GM19395 (cell line): ENCODE data around the gene SDHAF2.

Experiments used
- ATAC-seq: cut with Tn5 transposase; IDR thresholded peaks from one replicate; pipeline ENCODE4 v1.9.1; 2021; ENCODE audit warnings: mild to moderate bottlenecking, moderate library complexity; ENCODE audit not compliant: unreplicated experiment

Gene SDHAF2

DNA sequence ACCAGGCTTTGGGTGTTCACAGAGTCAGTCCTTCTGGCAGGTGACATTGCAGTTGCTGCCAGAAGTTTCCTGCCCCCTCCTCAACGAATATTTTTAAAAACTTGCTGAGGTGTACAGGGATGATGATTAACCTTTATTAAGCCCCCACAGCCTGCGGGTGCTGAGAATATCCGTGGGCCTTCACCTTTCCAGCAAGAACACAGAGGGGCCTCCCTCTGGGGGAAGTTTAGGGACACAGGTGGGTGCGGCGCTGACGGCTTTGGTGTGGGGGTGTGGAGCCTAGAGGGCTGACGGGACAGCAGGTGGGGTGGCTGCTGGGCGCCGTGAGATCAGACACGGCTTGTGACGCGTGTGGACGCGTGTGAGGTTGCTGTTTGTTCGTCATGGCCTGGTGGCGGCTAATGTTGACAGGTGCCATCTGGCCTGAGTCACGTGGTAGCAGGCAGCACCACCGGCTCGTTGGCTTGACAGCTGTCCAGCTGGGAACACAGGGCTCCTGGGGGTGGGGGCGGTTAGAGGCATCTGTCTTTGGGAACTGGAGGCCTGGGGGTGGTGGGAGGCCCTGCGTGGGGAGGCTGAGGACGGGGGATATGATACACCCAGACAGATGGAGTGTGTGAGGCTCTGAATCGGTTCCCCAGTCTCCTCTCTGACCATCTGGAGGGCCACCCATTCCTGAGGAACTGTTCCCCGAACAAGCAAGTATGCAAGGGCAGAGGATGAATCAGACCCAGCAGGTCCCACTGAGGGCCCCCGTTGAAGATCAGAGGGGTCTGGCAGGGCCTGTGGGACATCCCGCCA, 66.1 kb downstream of the SDHAF2 start:
- no peak for ATAC-seq
